BJ (cell line): ENCODE measurements around the gene PRKCE. TPM values are rescaled to one million over a fixed set of nuclear protein-coding genes. Genes with fewer than 3 reads are reported as not detected.

ENCODE experiments used
- CTCF ChIA-PET: fragments of 350-600 bp; formaldehyde crosslinking; extraction: SDS; loops from one replicate; lab custom pipeline; 2021; ENCODE audit warnings: antibody characterized with exemption, inconsistent platforms; lab: Yijun Ruan, JAX
- POLR2A ChIA-PET: fragments of 300-600 bp; sonication (Branson Sonifier 250); formaldehyde crosslinking; extraction: SDS; loops from one replicate; lab custom pipeline; 2021; ENCODE audit warnings: antibody characterized with exemption; lab: Charles Lee
- DNase-seq: peaks from one replicate; pipeline ENCODE4 v3.0.0-alpha.2; 2011; ENCODE audit warnings: low read depth
- H3K27me3 ChIP-seq: 2 replicates; pipeline ENCODE4 v1.6.0; 2011; ENCODE audit warnings: low read length; ENCODE audit not compliant: control insufficient read depth, insufficient read depth
- H3K36me3 ChIP-seq: 2 replicates; pipeline ENCODE4 v1.5.1; 2011; ENCODE audit warnings: low read length; ENCODE audit not compliant: control insufficient read depth, insufficient read depth
- H3K4me3 ChIP-seq: 2 replicates; pipeline ENCODE4 v1.5.1; 2011; ENCODE audit warnings: low read depth, mild to moderate bottlenecking, control low read depth, low read length
- polyA plus RNA-seq: library from polyadenylated mRNA; depleted of rRNA; stranded (reverse); fragments of >200 nt; gene quantifications from 2 replicates; pipeline ENCODE4 v1.2.3, GENCODE V29; 2011
- TF ChIP-seq, protein P1 (sequence below): IDR thresholded peaks from 2 replicates; pipeline ENCODE4 v1.5.1; 2011; ENCODE audit warnings: low read depth, mild to moderate bottlenecking, control low read depth, inconsistent platforms, low read length, moderate library complexity; ENCODE audit not compliant: insufficient read depth

Gene PRKCE
- polyA plus RNA-seq, 1 experiment = 19.7 TPM

DNA sequence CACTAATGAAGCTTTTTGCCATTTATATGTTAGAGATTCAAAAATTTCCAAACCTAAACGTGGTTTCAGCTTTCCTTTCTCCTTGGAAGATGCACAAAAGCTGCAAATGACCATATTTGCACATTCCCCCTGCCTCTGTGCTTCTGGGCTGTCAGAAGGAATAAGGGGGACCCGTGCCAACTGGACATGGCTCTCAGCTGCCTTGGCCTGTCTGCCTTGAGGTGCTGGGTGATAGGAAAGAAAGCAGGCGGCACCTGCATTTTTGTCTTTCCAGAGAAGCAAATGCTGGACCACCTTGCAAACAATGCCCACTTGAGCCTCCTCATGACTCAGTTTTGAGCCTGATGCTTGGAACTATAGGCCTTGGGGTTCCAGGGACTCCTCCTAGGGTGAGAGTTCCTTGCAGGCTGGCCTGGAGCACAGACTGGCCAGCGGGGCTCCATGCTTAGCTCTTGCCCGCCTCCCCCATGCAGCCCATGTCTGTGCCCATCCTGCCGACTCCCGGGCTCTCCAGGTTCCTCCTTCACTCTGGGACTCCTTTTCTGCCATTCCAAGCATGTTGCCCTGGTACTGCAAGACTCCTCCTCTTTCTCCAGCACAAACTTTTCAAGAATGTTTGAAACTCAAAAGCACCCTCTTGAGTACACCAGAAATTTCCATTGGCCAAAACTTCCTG is 536.7 kb downstream of the PRKCE start:
- H3K27me3 ChIP-seq = no peaks in the 10 kb centered on the region
- ChIA-PET CTCF (interaction anchor here (0.6 to 1.3 kb wide), 3 partner anchors 11 to 114 kb away, joined by 3 read pairs; no protein-coding TSS in a partner anchor), POLR2A (interaction anchor here (0.6 kb wide), 1 partner anchor 16 kb away, joined by 3 read pairs; no protein-coding TSS in a partner anchor)
- peaks cover 3% of the 10 kb centered on the region for H3K36me3 ChIP-seq
- TF ChIP-seq, protein P1, sequence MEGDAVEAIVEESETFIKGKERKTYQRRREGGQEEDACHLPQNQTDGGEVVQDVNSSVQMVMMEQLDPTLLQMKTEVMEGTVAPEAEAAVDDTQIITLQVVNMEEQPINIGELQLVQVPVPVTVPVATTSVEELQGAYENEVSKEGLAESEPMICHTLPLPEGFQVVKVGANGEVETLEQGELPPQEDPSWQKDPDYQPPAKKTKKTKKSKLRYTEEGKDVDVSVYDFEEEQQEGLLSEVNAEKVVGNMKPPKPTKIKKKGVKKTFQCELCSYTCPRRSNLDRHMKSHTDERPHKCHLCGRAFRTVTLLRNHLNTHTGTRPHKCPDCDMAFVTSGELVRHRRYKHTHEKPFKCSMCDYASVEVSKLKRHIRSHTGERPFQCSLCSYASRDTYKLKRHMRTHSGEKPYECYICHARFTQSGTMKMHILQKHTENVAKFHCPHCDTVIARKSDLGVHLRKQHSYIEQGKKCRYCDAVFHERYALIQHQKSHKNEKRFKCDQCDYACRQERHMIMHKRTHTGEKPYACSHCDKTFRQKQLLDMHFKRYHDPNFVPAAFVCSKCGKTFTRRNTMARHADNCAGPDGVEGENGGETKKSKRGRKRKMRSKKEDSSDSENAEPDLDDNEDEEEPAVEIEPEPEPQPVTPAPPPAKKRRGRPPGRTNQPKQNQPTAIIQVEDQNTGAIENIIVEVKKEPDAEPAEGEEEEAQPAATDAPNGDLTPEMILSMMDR = no peak
- DNase-seq = no peak
- no peak overlapping the region for H3K4me3 ChIP-seq

DNA sequence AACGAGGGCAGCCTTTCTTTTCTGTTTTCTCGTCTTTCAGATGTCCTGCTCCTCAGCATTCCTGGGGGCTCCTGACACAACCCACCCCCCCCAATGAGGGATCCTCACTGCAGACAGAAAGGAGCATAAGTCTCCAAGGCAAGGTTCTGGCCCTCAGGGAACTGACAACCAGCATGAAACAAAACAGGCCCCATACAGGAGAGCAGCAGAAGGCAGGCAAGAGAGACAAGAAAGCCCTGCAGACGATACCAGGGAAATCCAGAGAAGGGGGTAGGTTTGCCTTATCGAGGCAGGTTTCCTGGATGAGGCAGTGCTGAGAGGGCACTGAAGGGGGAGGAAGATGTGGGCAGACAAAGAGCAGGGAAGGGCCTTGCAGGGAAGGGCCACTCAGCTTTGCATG is 541.9 kb downstream of the PRKCE start:
- ChIA-PET CTCF (interaction anchor here (1.5 kb wide), 1 partner anchor 12 kb away, joined by 5 read pairs; no protein-coding TSS in a partner anchor), POLR2A (no interaction called here)
- H3K27me3 ChIP-seq = no peaks in the 10 kb centered on the region
- H3K36me3 ChIP-seq = no peaks in the 10 kb centered on the region
- H3K4me3 ChIP-seq = no peak overlapping the region
- TF ChIP-seq, protein P1 = no peak
- DNase-seq = no peak

DNA sequence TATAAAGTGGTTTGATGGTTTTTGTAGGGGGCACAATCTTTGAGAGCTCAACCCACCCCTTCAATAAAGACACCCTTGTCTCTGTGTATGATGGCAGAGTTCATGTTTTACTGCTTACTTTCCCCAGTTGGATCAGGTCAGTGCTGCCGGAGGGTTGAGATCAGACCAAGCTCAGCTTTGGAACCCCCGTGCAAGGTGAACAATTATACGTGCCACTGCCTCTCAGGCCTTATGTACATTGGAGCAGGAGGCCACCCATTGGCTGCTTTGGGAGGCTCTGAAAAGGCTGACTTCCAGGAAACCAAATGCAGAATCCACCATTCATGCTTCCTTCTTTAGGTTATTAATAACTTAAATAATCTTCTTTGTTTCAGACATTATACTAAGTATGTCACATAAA is 542.4 kb downstream of the PRKCE start:
- CTCF ChIA-PET = no interaction called here
- DNase-seq = no peak
- Histone ChIP-seq H3K4me3 (no peak overlapping the region), H3K36me3 (no peaks in the 10 kb centered on the region), H3K27me3 (no peaks in the 10 kb centered on the region)
- POLR2A ChIA-PET = no interaction called here
- TF ChIP-seq, protein P1 = no peak

DNA sequence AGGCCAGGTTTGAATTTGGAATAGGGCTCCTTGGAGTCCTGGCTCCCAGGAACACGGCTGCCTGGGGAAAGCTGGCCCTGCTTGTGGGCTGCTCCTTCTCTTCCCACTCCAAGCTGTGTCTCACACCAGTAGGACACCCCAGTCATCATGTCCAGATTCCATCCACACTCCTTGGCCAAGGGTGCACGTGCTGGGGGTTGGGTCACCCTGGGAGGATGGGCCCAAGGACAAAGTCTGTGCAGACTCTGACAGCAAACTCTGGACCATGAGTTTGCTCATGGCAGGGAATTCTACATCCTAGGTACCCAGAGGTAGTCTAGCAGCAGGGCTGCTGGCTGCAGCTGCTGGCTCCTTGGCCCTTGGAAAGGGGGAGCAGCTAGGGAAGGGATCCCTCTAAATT is 543.4 kb downstream of the PRKCE start:
- CTCF ChIA-PET = no interaction called here
- DNase-seq = no peak
- POLR2A ChIA-PET = no interaction called here
- no peaks in the 10 kb centered on the region for H3K36me3 ChIP-seq
- TF ChIP-seq, protein P1 = no peak
- no peaks in the 10 kb centered on the region for H3K27me3 ChIP-seq
- no peak overlapping the region for H3K4me3 ChIP-seq

DNA sequence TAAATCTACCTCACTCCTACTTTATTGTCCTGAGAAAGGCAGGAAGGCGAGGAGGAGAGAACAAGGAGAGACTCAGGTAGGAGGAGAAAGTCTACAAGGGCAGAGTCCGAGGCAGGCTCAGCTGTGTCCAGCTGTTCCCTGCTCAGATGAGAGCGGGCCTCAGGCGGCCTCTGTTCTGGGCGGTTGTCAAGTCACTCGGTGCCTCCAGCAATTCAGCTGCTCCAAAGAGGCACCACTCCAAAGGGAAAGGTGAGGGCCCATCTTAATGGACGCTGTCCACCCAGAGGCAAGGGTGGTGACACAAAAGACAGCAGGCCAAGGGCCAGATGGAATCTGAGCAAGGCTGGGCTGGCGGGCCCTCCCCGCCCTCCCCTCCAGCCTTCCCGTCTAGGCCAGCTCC is 544.3 kb downstream of the PRKCE start:
- Histone ChIP-seq H3K4me3 (no peak overlapping the region), H3K36me3 (no peaks in the 10 kb centered on the region), H3K27me3 (no peaks in the 10 kb centered on the region)
- DNase-seq = no peak
- ChIA-PET POLR2A (no interaction called here), CTCF (no interaction called here)
- TF ChIP-seq, protein P1 = no peak
